Astrocyte of the spinal cord (primary cell): ENCODE results near the gene SULF2.

ENCODE experiments used
- DNase-seq: peaks from one replicate; pipeline ENCODE4 v3.0.0; 2011; ENCODE audit warnings: low read depth, low spot score
- H3K4me3 ChIP-seq: 2 replicates; pipeline ENCODE4 v1.5.1; 2011; ENCODE audit warnings: low read depth, mild to moderate bottlenecking, low read length, moderate library complexity
- CTCF ChIP-seq: IDR thresholded peaks from 2 replicates; pipeline ENCODE4 v1.5.1; 2012; ENCODE audit warnings: low read depth, mild to moderate bottlenecking, low read length, inconsistent platforms
- in situ Hi-C: cut with HindIII; loops from 2 replicates; pipeline ENCODE4 v1.10.0; 2017; ENCODE audit warnings: low sequenced_read_pairs

SULF2 gene

GRCh38 chr20:47717421-47717820, 67.9 kb downstream of the SULF2 start:
- no peak for DNase-seq
- in situ Hi-C loops = no loop called here
- no peak for TF ChIP-seq CTCF
- H3K4me3 ChIP-seq = no peak overlapping the region

GRCh38 chr20:47713878-47714450, 71.3 kb downstream of the SULF2 start:
- TF ChIP-seq CTCF = no peak
- no peak overlapping the region for H3K4me3 ChIP-seq
- in situ Hi-C loops = no loop called here
- peak; percentile 10 for DNase-seq

GRCh38 chr20:47713163-47713562, 72.1 kb downstream of the SULF2 start:
- in situ Hi-C loops = no loop called here
- TF ChIP-seq CTCF = no peak
- DNase-seq = no peak

GRCh38 chr20:47711046-47711752, 74.1 kb downstream of the SULF2 start:
- no peak for TF ChIP-seq CTCF
- no peak overlapping the region for H3K4me3 ChIP-seq
- in situ Hi-C loops = no loop called here
- no peak for DNase-seq

More at GRCh38 chr20:47713163-47713562, 72.1 kb downstream of the SULF2 start:
- no peak overlapping the region for H3K4me3 ChIP-seq

GRCh38 chr20:47710665-47711045, 74.6 kb downstream of the SULF2 start:
- no peak for TF ChIP-seq CTCF
- DNase-seq = no peak
- in situ Hi-C loops = no loop called here
- H3K4me3 ChIP-seq = no peak overlapping the region

GRCh38 chr20:47708953-47709833, 76.1 kb downstream of the SULF2 start:
- no peak for TF ChIP-seq CTCF
- no peak overlapping the region for H3K4me3 ChIP-seq
- in situ Hi-C loops = no loop called here

More at GRCh38 chr20:47708953-47709833, 76.1 kb downstream of the SULF2 start:
- DNase-seq = no peak
